CD4-positive, CD25-positive, alpha-beta regulatory T cell (primary cell): ENCODE measurements around the gene TXN2. TPM values are rescaled to one million over a fixed set of nuclear protein-coding genes. Genes with fewer than 3 reads are reported as not detected.
"Not testable (repeated sequence)": the region's sequence is repeated elsewhere in the genome, so short reads cannot be mapped to it uniquely, and the experiment has no call there.

ENCODE experiments used
- ATAC-seq, 2 donors: fragments of 150-1000 bp; cut with Tn5 transposase; one replicate each; pipeline ENCODE4 v1.10.0; 2021; ENCODE audit warnings: low read depth in 2 of 2, moderate number of reproducible peaks in 2 of 2, moderate library complexity in 1 of 2
- DNase-seq, 3 donors: peaks; one replicate each; pipeline versions ENCODE4 v3.0.0 to v3.0.0-alpha.2; 2012 to 2022; ENCODE audit warnings: mixed read lengths in 1 of 3
- H3K27ac ChIP-seq: one replicate; pipeline ENCODE4 v1.7.0; 2013; ENCODE audit warnings: mild to moderate bottlenecking, low read length; ENCODE audit not compliant: insufficient read depth, poor library complexity, severe bottlenecking
- H3K27me3 ChIP-seq: one replicate; pipeline ENCODE4 v1.7.0; 2013; ENCODE audit warnings: low read length; ENCODE audit not compliant: control insufficient read depth, insufficient read depth
- H3K36me3 ChIP-seq: one replicate; pipeline ENCODE4 v1.7.0; 2013; ENCODE audit warnings: mild to moderate bottlenecking, low read length, moderate library complexity; ENCODE audit not compliant: control insufficient read depth, insufficient read depth
- H3K4me1 ChIP-seq: 2 replicates; pipeline ENCODE4 v1.7.0; 2013; ENCODE audit warnings: mild to moderate bottlenecking, low read length; ENCODE audit not compliant: insufficient read depth, control insufficient read depth, poor library complexity, severe bottlenecking
- H3K4me3 ChIP-seq: one replicate; pipeline ENCODE4 v1.7.0; 2013; ENCODE audit warnings: low read depth, mild to moderate bottlenecking, low read length, moderate library complexity
- H3K9me3 ChIP-seq, 2 experiments: 1 replicate in 1 of 2; 2 replicates in 1 of 2; pipeline ENCODE4 v1.7.0; 2013; ENCODE audit warnings: low read length in 2 of 2, mild to moderate bottlenecking in 1 of 2, moderate library complexity in 1 of 2; ENCODE audit not compliant: control insufficient read depth in 2 of 2
- H3K27ac Mint-ChIP-seq, 3 donors: one replicate each; pipeline ENCODE4 v1.8.0; 2020 to 2022; ENCODE audit warnings: mild to moderate bottlenecking in 3 of 3, mixed read lengths in 3 of 3, moderate library complexity in 2 of 3
- H3K27me3 Mint-ChIP-seq: one replicate; pipeline ENCODE4 v1.8.0; 2022; ENCODE audit warnings: mild to moderate bottlenecking, mixed read lengths
- H3K36me3 Mint-ChIP-seq: one replicate; pipeline ENCODE4 v1.8.0; 2020; ENCODE audit warnings: mixed read lengths
- H3K4me1 Mint-ChIP-seq, 4 donors: one replicate each; pipeline ENCODE4 v1.8.0; 2020 to 2022; ENCODE audit warnings: mixed read lengths in 4 of 4, mild to moderate bottlenecking in 1 of 4
- H3K4me3 Mint-ChIP-seq, 4 donors: one replicate each; pipeline ENCODE4 v1.8.0; 2020 to 2022; ENCODE audit warnings: mild to moderate bottlenecking in 4 of 4, mixed read lengths in 4 of 4, moderate library complexity in 3 of 4
- H3K9me3 Mint-ChIP-seq, 7 donors: one replicate each; pipeline ENCODE4 v1.8.0; 2020 to 2022; ENCODE audit warnings: mixed read lengths in 7 of 7, mild to moderate bottlenecking in 3 of 7, moderate library complexity in 2 of 7
- polyA plus RNA-seq, 4 donors: library from polyadenylated mRNA; unstranded; fragments of 300-500 nt; fragmentation: Illumina TruSeq; gene quantifications; one replicate each; pipeline ENCODE4 v1.2.3, GENCODE V29; 2021
- total RNA-seq: library from RNA; stranded (reverse); gene quantifications from one replicate; pipeline ENCODE4 v1.2.3, GENCODE V29; 2022

Gene TXN2
- total and polyA plus RNA-seq, 5 donors from 2014 or later = 31.5 to 132 (median 105) TPM

GRCh38 chr22:36457688-36458450 is 23.6 kb downstream of the TXN2 start:
- H3K4me3 ChIP-seq = no peak overlapping the region
- Mint-ChIP-seq H3K9me3 (no peaks in the 10 kb centered on the region), H3K27me3 (no peaks in the 10 kb centered on the region), H3K27ac (no peak overlapping the region), H3K36me3 (no peaks in the 10 kb centered on the region), H3K4me3 (peak overlapping the region in 1 of 4 donors; percentile 56), H3K4me1 (peaks cover 4 to 27% (median 13%) of the 10 kb centered on the region in 4 donors)
- no peaks in the 10 kb centered on the region for H3K36me3 ChIP-seq
- DNase-seq = no peak
- H3K27me3 ChIP-seq = no peaks in the 10 kb centered on the region
- H3K9me3 ChIP-seq = no peaks in the 10 kb centered on the region
- peaks cover 30% of the 10 kb centered on the region for H3K4me1 ChIP-seq
- ATAC-seq = no peak
- H3K27ac ChIP-seq = no peak overlapping the region

GRCh38 chr22:36456464-36456845 is 25.0 kb downstream of the TXN2 start:
- H3K9me3 Mint-ChIP-seq = no peaks in the 10 kb centered on the region
- H3K36me3 Mint-ChIP-seq = no peaks in the 10 kb centered on the region
- no peaks in the 10 kb centered on the region for H3K27me3 Mint-ChIP-seq
- H3K27ac Mint-ChIP-seq = peak overlapping the region in 2 of 3 donors; percentile 91 to 94
- H3K4me1 Mint-ChIP-seq = peaks cover 10 to 41% (median 20%) of the 10 kb centered on the region in 4 donors
- H3K4me3 Mint-ChIP-seq = peak overlapping the region; percentile 21 to 88 (median 82)
- Histone ChIP-seq H3K36me3 (no peaks in the 10 kb centered on the region), H3K27ac (peak overlapping the region; percentile 95), H3K9me3 (no peaks in the 10 kb centered on the region), H3K4me1 (peaks cover 43% of the 10 kb centered on the region), H3K4me3 (no peak overlapping the region), H3K27me3 (no peaks in the 10 kb centered on the region)
- ATAC-seq (no peak), DNase-seq (no peak)

- H3K36me3 ChIP-seq = no peaks in the 10 kb centered on the region
- Mint-ChIP-seq H3K4me1 (peaks cover 11 to 45% (median 23%) of the 10 kb centered on the region in 4 donors), H3K9me3 (no peaks in the 10 kb centered on the region), H3K36me3 (no peaks in the 10 kb centered on the region), H3K27me3 (no peaks in the 10 kb centered on the region), H3K4me3 (peak overlapping the region; percentile 81 to 90 (median 86)), H3K27ac (peak overlapping the region; percentile 91 to 94 (median 93))
- H3K27ac ChIP-seq = peak overlapping the region; percentile 95
- H3K4me1 ChIP-seq = peaks cover 49% of the 10 kb centered on the region
- ATAC-seq = no peak
- no peaks in the 10 kb centered on the region for H3K27me3 ChIP-seq
- H3K9me3 ChIP-seq = no peaks in the 10 kb centered on the region
- DNase-seq = no peak
- H3K4me3 ChIP-seq = no peak overlapping the region
Measured at GRCh38 chr22:36455571-36456463, 25.6 kb downstream of the TXN2 start.

DNA sequence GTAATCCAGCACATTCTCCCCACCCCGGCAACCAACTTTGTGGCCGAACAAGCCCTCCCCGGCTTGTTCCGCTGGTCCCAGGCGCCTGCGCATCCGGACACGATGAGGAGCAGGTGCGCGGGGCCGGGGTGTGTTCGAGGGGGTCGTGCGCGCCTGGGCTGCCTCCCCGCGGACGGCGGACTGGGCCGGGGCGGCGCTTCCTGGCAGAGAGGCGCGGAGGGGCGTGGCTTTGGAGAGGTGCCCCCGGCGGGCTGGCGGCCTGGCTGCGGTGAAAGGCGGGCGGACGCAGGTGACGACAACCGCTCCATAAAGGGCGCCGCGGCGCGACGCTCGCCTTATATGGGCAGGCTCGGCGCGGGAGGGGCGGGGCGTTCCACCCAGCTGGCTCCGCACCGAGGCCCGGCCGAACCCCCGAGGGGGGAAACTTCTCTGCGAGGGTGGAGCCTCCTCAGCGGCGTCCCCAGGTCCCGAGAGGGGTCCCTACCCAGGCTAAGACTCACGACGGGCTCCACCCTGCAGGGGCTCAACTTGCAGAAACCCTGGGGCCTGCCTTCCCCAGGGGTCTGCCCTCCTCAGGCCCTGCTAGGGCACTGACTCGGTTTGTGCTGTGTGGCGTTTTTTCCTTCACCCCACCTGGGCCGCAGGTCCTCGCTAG is 26.4 kb downstream of the TXN2 start:
- Mint-ChIP-seq H3K36me3 (no peaks in the 10 kb centered on the region), H3K4me1 (peaks cover 11 to 48% (median 23%) of the 10 kb centered on the region in 4 donors), H3K9me3 (no peaks in the 10 kb centered on the region), H3K27ac (peak overlapping the region; percentile 91 to 94 (median 93)), H3K4me3 (peak overlapping the region; percentile 81 to 90 (median 87)), H3K27me3 (no peaks in the 10 kb centered on the region)
- Histone ChIP-seq H3K4me1 (peaks cover 53% of the 10 kb centered on the region), H3K9me3 (no peaks in the 10 kb centered on the region), H3K36me3 (no peaks in the 10 kb centered on the region), H3K4me3 (peak overlapping the region; percentile 73), H3K27ac (peak overlapping the region; percentile 95), H3K27me3 (no peaks in the 10 kb centered on the region)
- peak; percentile 74 to 78 for ATAC-seq
- peak; percentile 94 to 99 (median 95) for DNase-seq

DNA sequence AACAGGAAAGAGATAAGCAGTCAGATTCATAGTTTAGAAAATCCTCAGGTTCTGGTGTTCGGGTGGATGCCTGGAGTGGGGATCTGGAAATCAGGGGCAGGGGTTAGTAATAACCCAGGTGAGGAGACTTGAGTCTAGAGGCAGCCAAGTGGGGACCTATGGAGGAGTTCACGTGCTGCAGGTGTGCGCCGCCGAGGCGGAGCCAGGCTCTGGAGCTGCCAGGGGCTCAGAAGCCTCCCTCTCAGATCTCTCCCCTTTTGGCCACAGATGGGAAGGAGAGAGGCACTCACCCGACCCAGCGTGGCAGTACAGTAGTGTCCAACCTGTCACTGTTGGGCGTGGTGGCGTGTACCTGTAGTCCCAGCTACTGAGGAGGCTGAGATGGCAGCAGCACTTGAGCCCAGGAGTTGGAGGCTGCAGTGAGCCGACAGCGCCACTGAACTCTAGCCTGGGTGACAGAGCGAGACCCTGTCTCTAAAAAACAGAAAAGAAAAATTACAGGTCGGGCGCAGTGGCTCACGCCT is 27.5 kb downstream of the TXN2 start:
- DNase-seq = no peak
- Mint-ChIP-seq H3K4me3 (peak overlapping the region; percentile 81 to 90 (median 87)), H3K9me3 (no peaks in the 10 kb centered on the region), H3K27me3 (no peaks in the 10 kb centered on the region), H3K4me1 (peaks cover 11 to 50% (median 24%) of the 10 kb centered on the region in 4 donors), H3K36me3 (no peaks in the 10 kb centered on the region), H3K27ac (peak overlapping the region; percentile 82 to 91 (median 90))
- no peaks in the 10 kb centered on the region for H3K27me3 ChIP-seq
- no peak for ATAC-seq
- no peaks in the 10 kb centered on the region for H3K9me3 ChIP-seq
- no peaks in the 10 kb centered on the region for H3K36me3 ChIP-seq
- no peak overlapping the region for H3K4me3 ChIP-seq
- peak overlapping the region; percentile 95 for H3K27ac ChIP-seq
- peaks cover 53% of the 10 kb centered on the region for H3K4me1 ChIP-seq

- not testable (repeated sequence) for H3K36me3 ChIP-seq, H3K36me3 Mint-ChIP-seq, H3K27me3 Mint-ChIP-seq, H3K9me3 Mint-ChIP-seq, H3K27me3 ChIP-seq, ATAC-seq, H3K4me3 ChIP-seq, H3K9me3 ChIP-seq
- peak overlapping the region; percentile 95 for H3K27ac ChIP-seq
- Mint-ChIP-seq H3K4me3 (peak overlapping the region; percentile 68 to 89 (median 79)), H3K4me1 (peaks cover 16 to 57% (median 28%) of the 10 kb centered on the region in 4 donors), H3K27ac (peak overlapping the region; percentile 91 to 99 (median 96))
- peaks cover 53% of the 10 kb centered on the region for H3K4me1 ChIP-seq
- DNase-seq = peak in 1 of 3 donors; percentile 29
Measured at GRCh38 chr22:36452978-36453607, 28.3 kb downstream of the TXN2 start.
